Ectodermal cell (in vitro differentiated cells): ENCODE data around the gene SGCD.

Experiments used
- H3K27ac ChIP-seq: 2 replicates; pipeline ENCODE4 v1.7.0; 2013; ENCODE audit warnings: mild to moderate bottlenecking, low read depth, low read length; ENCODE audit not compliant: insufficient read depth, poor library complexity, severe bottlenecking
- H3K27me3 ChIP-seq: 2 replicates; pipeline ENCODE4 v1.7.0; 2013; ENCODE audit warnings: mild to moderate bottlenecking, low read length; ENCODE audit not compliant: insufficient read depth, control insufficient read depth, poor library complexity, severe bottlenecking
- H3K36me3 ChIP-seq: one replicate; pipeline ENCODE4 v1.7.0; 2013; ENCODE audit warnings: low read length; ENCODE audit not compliant: control insufficient read depth, insufficient read depth
- H3K4me1 ChIP-seq: one replicate; pipeline ENCODE4 v1.7.0; 2013; ENCODE audit warnings: low read length; ENCODE audit not compliant: control insufficient read depth, insufficient read depth
- H3K4me3 ChIP-seq: 2 replicates; pipeline ENCODE4 v1.7.0; 2013; ENCODE audit warnings: low read depth, low read length, control low read depth; ENCODE audit not compliant: insufficient read depth
- H3K9me3 ChIP-seq: 2 replicates; pipeline ENCODE4 v1.7.0; 2013; ENCODE audit warnings: mild to moderate bottlenecking, low read length, moderate library complexity; ENCODE audit not compliant: control insufficient read depth
- WGBS, 2 experiments: methylation state at CpG; one replicate each; pipeline ENCODE4 v1.1.7; 2013; ENCODE audit warnings: missing lambda C conversion rate in 2 of 2; 5-methylcytosine and 5-hydroxymethylcytosine counted together

SGCD gene

GRCh38 chr5:156759156-156759555 lies 432.2 kb downstream of the SGCD start:
- Histone ChIP-seq H3K4me1 (peaks cover 6% of the 10 kb centered on the region), H3K9me3 (no peaks in the 10 kb centered on the region), H3K27ac (no peak overlapping the region), H3K36me3 (no peaks in the 10 kb centered on the region), H3K27me3 (no peaks in the 10 kb centered on the region), H3K4me3 (no peak overlapping the region)
- 95 to 96% methylated on average over 7 of the region's 11 CpGs for WGBS, 2 experiments

GRCh38 chr5:156762771-156763170 lies 435.8 kb downstream of the SGCD start:
- Histone ChIP-seq H3K4me3 (no peak overlapping the region), H3K9me3 (no peaks in the 10 kb centered on the region), H3K27me3 (no peaks in the 10 kb centered on the region), H3K27ac (no peak overlapping the region), H3K36me3 (no peaks in the 10 kb centered on the region), H3K4me1 (peaks cover 6% of the 10 kb centered on the region)

GRCh38 chr5:156764176-156764971 lies 437.4 kb downstream of the SGCD start:
- H3K27ac ChIP-seq = no peak overlapping the region
- no peaks in the 10 kb centered on the region for H3K27me3 ChIP-seq
- 81 to 85% methylated on average over 6 of the region's 6 CpGs for WGBS, 2 experiments
- no peak overlapping the region for H3K4me3 ChIP-seq
- no peaks in the 10 kb centered on the region for H3K9me3 ChIP-seq
- no peaks in the 10 kb centered on the region for H3K36me3 ChIP-seq
- H3K4me1 ChIP-seq = peaks cover 6% of the 10 kb centered on the region

- Histone ChIP-seq H3K36me3 (no peaks in the 10 kb centered on the region), H3K27me3 (no peaks in the 10 kb centered on the region), H3K9me3 (no peaks in the 10 kb centered on the region), H3K27ac (no peak overlapping the region), H3K4me1 (no peaks in the 10 kb centered on the region), H3K4me3 (no peak overlapping the region)
- WGBS, 2 experiments = 82 to 89% methylated on average over 2 of the region's 2 CpGs
Measured at GRCh38 chr5:156774273-156774672, 447.3 kb downstream of the SGCD start.

- Histone ChIP-seq H3K36me3 (no peaks in the 10 kb centered on the region), H3K4me1 (no peaks in the 10 kb centered on the region), H3K4me3 (no peak overlapping the region), H3K9me3 (no peaks in the 10 kb centered on the region), H3K27me3 (no peaks in the 10 kb centered on the region), H3K27ac (no peak overlapping the region)
- WGBS, 2 experiments = 100% methylated on average over 1 of the region's 1 CpG
Measured at GRCh38 chr5:156778139-156778706, 451.3 kb downstream of the SGCD start.

- 88 to 93% methylated on average over 1 to 2 of the region's 2 CpGs for WGBS, 2 experiments
- H3K36me3 ChIP-seq = no peaks in the 10 kb centered on the region
- H3K27me3 ChIP-seq = no peaks in the 10 kb centered on the region
- H3K9me3 ChIP-seq = no peaks in the 10 kb centered on the region
- H3K4me1 ChIP-seq = no peaks in the 10 kb centered on the region
- H3K4me3 ChIP-seq = no peak overlapping the region
- no peak overlapping the region for H3K27ac ChIP-seq
Measured at GRCh38 chr5:156778752-156779151, 451.8 kb downstream of the SGCD start.

- 84 to 89% methylated on average over 4 of the region's 4 CpGs for whole genome bisulfite sequencing, 2 experiments
- no peak overlapping the region for H3K4me3 ChIP-seq
- H3K27me3 ChIP-seq = no peaks in the 10 kb centered on the region
Measured at GRCh38 chr5:156779436-156779835, 452.5 kb downstream of the SGCD start.

GRCh38 chr5:156783092-156783491 lies 456.1 kb downstream of the SGCD start:
- no peak overlapping the region for H3K27ac ChIP-seq
- no peaks in the 10 kb centered on the region for H3K27me3 ChIP-seq
- H3K9me3 ChIP-seq = no peaks in the 10 kb centered on the region
- no peak overlapping the region for H3K4me3 ChIP-seq
- H3K4me1 ChIP-seq = no peaks in the 10 kb centered on the region
- WGBS, 2 experiments = 76 to 85% methylated on average over 5 of the region's 5 CpGs
- H3K36me3 ChIP-seq = no peaks in the 10 kb centered on the region

More at GRCh38 chr5:156779436-156779835, 452.5 kb downstream of the SGCD start:
- no peaks in the 10 kb centered on the region for H3K4me1 ChIP-seq
- H3K27ac ChIP-seq = no peak overlapping the region
- no peaks in the 10 kb centered on the region for H3K9me3 ChIP-seq
- no peaks in the 10 kb centered on the region for H3K36me3 ChIP-seq

- H3K27ac ChIP-seq = no peak overlapping the region
- no peaks in the 10 kb centered on the region for H3K4me1 ChIP-seq
- H3K36me3 ChIP-seq = no peaks in the 10 kb centered on the region
- H3K4me3 ChIP-seq = no peak overlapping the region
- WGBS, 2 experiments = 89 to 100% methylated on average over 1 to 2 of the region's 2 CpGs
- no peaks in the 10 kb centered on the region for H3K9me3 ChIP-seq
- H3K27me3 ChIP-seq = no peaks in the 10 kb centered on the region
Measured at GRCh38 chr5:156794687-156795086, 467.7 kb downstream of the SGCD start.

- Histone ChIP-seq H3K27me3 (no peaks in the 10 kb centered on the region), H3K27ac (no peak overlapping the region), H3K9me3 (no peaks in the 10 kb centered on the region), H3K36me3 (no peaks in the 10 kb centered on the region), H3K4me1 (peaks cover 17% of the 10 kb centered on the region), H3K4me3 (no peak overlapping the region)
- WGBS, 2 experiments = 0 to 15% methylated on average over 1 of the region's 1 CpG
Measured at GRCh38 chr5:156798201-156798600, 471.2 kb downstream of the SGCD start.
